ENCODE data around the gene CPA5.
"Not testable (repeated sequence)": the region's sequence is repeated elsewhere in the genome, so short reads cannot be mapped to it uniquely, and the experiment has no call there.

Gene CPA5, protein sequence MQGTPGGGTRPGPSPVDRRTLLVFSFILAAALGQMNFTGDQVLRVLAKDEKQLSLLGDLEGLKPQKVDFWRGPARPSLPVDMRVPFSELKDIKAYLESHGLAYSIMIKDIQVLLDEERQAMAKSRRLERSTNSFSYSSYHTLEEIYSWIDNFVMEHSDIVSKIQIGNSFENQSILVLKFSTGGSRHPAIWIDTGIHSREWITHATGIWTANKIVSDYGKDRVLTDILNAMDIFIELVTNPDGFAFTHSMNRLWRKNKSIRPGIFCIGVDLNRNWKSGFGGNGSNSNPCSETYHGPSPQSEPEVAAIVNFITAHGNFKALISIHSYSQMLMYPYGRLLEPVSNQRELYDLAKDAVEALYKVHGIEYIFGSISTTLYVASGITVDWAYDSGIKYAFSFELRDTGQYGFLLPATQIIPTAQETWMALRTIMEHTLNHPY

DNA sequence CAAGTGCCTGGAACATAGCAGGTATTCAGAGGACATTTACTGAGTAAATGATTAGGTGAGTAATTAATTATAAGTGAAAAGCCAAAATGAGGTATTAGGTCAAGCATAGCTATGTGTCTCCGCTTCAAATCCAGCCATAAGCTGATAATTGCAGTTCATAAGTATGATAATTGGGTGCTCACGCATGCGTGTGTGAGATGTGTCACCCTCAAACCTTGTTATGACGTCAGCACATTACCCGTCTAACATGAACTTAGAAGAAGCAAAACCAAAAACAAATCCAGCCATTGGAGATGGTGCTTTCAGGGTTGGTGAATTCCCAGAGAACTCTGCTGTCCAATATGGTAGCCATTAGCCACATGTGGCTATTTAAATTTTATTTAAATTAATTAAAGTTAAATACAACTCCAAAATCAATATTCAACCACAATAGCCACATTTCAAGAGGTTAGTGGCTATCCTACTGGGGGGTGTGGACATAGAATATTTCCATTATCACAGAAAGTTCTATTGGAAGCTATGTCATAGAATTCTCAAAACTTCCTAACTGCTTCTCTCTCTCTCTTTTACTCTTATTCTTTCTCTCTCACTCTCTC is at the start of gene CPA5:
Gene CPA5 (plus strand): TSS at position 546 of the 596 bp plus-strand sequence. CDS start 1,670 bp downstream, outside the sequence.
- DNase-seq (ENCODE audit: low read depth in 2 of 2): no peak

DNA sequence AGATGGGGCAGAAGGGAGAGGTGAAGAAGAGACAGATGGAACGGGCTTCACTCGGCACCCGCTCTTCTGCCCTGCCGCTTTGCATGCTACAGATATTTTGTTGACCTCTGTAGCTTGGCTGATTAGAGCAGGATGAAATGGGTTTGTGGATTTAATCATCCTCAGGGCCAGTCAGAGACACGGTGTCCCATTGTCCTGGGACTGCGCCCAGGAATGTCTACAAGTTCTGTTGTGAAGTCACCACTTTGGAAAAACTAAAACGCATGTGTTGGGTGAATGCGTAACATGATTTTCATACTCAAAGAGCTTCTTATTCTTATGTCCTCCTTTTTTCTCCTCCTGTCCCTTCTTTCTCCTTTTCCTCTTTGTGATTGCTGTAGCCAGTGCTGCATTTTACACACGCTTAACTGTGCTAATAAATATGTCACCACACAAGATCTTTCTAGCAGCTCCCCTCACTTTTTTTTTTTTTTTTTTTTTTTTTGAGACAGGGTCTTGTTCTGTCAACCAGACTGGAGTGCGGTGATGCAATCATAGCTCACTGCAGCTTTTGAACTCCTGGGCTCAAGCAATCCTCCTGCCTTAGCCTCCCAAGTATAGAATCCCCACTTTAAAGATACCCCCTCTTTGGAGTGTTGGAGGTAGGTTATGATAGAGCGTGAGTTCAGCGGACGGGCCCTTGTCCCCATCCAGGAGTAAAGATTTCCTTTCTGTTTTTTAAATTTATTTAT is 48.2 kb upstream of the CPA5 start:
- no peak for DNase-seq (ENCODE audit: low read depth in 2 of 2)

DNA sequence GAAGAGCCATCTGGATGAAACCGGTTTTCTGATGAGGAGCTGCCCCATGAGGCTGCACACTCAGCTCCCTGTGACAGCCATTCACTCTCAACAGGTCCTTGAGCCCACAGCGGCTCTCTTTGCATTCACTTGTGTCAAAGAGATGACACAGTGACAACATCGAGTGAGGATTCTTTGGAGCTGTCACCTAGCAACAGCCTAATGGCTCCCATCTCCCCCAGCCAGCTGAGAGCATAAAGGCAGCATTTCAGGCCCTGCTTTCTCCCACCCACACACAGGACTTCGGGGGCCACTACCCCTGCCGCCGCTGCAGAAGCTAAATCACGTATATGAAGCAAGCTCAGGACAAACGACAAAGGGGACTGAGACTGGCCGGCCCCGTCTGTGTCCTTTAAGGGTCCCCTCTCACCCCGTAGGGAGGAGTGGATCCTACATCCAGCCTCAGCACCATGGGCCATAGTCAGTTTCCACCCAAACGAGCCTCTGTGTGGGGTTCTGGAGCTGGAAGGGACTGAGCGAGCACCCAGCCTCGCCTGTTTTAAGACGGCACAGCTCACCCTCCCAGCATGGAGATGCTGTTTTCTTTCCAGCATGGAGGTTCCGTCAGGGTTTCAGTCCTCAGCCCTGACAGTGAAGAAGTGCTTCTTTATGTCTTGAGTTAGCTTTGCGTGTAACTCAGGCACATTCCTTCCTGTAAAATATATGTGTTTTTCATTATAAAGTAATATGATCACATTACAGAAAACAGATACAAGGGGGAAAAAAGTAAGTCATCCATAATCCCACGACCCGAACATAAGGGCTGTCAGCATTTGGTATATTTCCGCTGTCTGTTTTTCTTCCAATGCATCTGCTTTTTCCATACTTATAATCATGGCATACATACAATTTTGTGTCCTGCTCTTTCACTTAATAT is 46.7 kb upstream of the CPA5 start:
- no peak for DNase-seq (ENCODE audit: low read depth in 2 of 2)

DNA sequence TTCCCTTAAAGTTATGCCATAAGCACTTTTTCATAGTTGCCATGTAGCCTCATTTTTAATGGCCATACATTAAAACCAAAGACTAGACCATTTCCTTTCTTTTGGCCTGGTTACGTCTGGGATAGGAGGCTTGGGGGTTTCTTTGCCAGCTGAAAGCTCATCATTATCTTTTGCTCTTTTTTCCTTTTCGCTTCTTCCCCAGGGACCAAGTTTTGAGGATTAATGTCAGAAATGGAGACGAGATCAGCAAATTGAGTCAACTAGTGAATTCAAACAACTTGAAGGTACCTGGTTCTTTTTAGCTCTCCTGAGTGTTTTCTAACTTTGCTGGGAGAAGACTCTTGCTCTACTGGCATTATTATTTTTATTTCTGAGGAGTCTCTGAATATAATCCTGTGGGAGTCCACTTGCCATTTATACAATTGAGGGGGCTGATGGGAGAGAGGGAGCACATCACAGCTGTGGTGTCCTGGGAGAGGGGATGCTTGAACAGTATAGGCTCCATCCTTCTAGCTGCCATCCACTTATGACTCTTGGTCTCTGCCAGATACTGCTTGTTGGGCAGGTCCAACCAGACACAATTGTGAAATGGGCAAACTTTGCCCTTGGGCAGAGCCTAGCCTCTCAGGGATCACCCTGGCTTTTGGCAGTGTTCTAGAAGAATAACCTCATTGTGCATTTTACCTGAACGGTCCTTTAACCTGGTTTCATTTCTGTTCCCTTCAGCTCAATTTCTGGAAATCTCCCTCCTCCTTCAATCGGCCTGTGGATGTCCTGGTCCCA is 45.9 kb upstream of the CPA5 start:
- DNase-seq (ENCODE audit: low read depth in 2 of 2): no peak

DNA sequence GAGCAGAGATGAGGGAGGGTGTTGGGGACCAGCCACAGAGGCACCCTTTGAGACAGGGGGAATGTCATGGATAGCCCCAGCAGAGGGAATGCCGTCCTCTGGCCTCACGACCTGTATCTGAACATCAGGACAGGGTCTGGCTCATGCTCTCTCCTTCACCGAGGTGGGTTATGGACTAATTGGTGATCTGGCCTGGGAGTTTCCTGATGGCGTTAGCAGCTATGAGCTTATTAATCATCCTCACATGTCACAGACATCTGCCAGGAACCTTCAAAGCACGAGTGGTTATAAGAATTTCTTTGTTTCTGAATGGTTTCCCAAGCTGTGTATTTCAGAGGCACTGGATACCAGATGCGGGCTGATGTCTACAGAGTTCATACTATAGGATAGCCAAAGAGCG is 44.8 kb upstream of the CPA5 start:
- no peak for DNase-seq (ENCODE audit: low read depth in 2 of 2)

GRCh38 chr7:130301501-130302020 is 43.1 kb upstream of the CPA5 start:
- no peak for DNase-seq (ENCODE audit: low read depth in 2 of 2)

DNA sequence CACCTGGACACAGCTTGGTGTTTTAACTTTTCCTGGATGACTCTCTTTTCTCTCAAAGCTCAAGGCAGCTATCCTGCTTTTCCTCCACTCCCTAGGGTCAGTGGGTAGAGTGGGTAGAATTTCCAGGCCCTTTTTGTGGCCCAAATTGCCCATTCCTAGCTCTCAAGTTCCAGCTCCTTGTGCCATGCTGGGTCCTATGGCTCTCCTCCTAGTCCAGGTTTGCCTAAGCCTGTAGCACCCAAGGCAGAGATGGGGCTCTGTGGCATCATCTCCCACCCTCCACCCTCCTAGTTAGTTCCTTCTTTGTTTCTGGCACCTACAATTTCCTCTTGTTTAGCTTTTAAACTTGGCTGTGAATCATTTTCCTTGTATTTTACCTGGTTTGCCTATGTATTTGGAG is 42.0 kb upstream of the CPA5 start:
- DNase-seq (ENCODE audit: low read depth in 2 of 2): no peak

DNA sequence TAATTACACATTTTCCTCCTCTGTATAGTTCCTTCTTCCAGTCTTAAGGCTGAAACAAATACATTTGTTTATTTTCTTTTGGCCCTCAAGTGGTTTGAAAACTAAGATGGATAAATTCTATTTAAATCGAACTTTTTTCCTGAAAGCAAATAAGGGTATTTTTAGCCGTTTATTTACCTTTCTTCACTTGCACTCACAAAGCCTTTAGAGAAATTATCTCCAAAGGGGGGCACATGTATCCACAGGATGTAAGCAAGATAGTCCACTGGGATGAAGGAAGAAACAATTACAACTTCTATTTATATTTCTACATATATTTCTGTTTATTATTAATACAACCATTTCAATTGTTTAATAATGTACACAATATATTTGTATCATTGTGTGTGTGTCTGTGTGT is 41.5 kb upstream of the CPA5 start:
- DNase-seq (ENCODE audit: low read depth in 2 of 2): no peak

DNA sequence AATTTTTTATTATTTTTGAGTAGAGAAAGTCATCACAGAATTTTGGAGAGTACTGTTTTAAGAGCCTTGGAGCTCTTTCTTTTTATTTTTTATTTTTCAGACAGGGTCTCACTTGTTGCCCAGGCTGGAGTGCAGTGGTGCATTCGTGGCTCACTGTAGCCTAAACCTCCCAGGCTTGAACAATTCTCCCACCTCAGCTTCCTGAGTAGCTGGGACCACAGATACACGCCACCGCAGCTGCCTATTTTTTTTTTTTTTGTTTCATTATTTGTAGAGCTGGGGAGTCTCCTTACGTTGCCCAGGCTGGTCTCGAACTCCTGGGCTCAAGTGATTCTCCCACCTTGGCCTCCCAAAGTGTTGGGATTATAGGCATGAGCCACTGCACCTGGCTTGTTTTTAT is 41.1 kb upstream of the CPA5 start:
- DNase-seq (ENCODE audit: low read depth in 2 of 2): no peak

DNA sequence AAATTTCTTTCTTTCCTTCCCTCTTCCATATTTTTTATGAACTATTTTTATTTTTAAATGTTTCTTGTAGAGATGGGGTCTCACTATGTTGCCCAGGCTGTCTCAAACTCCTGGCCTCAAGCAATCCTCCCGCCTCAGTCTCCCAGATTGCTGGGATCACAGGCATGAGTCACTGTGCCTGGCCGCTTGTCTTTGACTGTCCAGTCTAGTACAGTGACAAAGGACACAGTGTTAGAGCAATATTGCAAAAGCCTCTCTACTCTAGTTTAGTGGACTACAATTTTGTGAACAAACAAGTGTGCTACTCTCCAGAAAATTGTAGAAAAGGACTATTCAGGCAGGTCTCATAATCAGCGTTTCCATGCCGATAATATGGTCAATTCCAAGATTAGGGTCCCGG is 40.6 kb upstream of the CPA5 start:
- no peak for DNase-seq (ENCODE audit: low read depth in 2 of 2)

- no peak for DNase-seq (ENCODE audit: low read depth in 2 of 2)
These were observed 39.7 kb upstream of the CPA5 start for GRCh38 chr7:130304878-130305277.

DNA sequence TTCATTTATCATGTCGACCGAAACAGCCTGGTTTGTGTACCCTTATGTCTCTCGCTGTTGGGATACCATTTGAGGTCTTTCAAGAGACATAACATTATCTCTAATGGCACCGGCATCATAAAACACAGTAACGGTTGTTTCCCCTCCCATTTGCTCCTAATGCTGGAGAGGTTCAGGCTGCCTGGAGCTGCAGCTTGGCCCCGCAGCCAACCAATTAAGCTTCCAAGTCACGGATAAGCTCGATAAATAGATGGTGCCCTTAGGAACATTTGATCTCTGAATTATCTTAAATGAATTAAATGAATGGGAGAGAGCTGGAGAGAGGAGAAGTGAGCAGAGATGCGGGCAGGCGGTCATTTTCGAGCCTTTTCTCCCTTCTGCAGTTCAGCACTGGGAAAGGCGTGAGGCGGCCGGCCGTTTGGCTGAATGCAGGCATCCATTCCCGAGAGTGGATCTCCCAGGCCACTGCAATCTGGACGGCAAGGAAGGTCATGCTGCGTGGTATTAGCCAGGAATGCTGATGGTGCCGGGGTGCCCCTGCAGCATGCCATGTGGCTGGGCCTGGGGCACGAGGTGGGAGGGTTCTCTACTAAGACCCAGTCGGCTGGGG is 39.1 kb upstream of the CPA5 start:
- DNase-seq (ENCODE audit: low read depth in 2 of 2): no peak

DNA sequence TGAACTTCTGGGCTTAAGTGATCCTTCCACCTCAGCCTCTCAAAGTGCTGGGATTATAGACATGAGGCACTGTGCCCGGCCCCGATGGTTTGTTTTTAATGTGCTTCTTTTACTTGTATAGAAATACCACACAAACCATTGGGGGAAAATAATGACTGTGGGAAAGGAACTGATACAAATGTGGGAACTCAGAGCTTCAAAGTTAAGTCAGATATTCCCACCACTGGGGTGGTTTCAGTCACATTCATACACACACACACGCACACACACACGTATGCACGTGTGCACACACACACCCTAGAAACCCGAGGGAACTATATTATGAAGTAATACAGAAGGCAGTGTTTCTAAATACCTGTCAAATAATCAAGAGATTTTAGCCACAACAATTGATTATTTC is 34.6 kb upstream of the CPA5 start:
- DNase-seq (ENCODE audit: low read depth in 2 of 2): no peak

- no peak for DNase-seq (ENCODE audit: low read depth in 2 of 2)
These were observed 30.3 kb upstream of the CPA5 start for GRCh38 chr7:130314305-130314704.

GRCh38 chr7:130319541-130319940 is 25.1 kb upstream of the CPA5 start:
- DNase-seq (ENCODE audit: low read depth in 2 of 2): no peak

DNA sequence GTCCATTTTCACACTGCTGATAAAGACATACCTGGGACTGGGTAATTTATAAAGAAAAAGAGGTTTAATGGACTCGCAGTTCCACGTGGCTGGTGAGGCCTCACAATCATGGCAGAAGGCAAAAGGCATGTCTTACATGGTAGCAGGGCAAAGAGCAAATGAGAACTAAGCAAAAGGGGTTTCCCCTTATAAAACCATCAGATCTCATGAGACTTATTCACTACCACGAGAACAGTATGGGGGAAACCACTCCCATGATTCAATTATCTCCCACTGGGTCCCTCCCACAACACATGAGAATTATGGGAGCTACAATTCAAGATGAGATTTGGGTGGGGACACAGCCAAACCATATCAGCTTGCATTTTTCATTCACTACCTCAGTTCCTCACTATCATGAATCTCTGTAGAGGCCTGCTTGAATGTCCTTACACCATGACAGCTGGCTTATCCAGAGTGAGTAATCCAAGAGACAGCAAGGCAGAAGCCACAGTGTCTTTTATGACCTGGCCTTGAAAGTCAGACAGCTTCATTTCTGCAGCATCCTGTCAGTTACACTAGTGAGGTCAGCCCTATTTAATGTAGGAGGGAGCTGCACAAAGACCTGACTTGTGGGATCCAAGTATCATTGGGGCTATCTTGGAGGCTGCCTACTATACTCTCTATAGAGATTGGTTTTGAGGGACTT is 22.9 kb upstream of the CPA5 start:
- DNase-seq (ENCODE audit: low read depth in 2 of 2): not testable (repeated sequence)

DNA sequence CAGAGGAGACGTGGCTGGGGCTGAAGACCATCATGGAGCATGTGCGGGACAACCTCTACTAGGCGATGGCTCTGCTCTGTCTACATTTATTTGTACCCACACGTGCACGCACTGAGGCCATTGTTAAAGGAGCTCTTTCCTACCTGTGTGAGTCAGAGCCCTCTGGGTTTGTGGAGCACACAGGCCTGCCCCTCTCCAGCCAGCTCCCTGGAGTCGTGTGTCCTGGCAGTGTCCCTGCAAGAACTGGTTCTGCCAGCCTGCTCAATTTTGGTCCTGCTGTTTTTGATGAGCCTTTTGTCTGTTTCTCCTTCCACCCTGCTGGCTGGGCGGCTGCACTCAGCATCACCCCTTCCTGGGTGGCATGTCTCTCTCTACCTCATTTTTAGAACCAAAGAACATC is 22.0 kb upstream of the CPA5 start:
- no peak for DNase-seq (ENCODE audit: low read depth in 2 of 2)

- no peak for DNase-seq (ENCODE audit: low read depth in 2 of 2)
These were observed 20.2 kb upstream of the CPA5 start for GRCh38 chr7:130324306-130324943.

DNA sequence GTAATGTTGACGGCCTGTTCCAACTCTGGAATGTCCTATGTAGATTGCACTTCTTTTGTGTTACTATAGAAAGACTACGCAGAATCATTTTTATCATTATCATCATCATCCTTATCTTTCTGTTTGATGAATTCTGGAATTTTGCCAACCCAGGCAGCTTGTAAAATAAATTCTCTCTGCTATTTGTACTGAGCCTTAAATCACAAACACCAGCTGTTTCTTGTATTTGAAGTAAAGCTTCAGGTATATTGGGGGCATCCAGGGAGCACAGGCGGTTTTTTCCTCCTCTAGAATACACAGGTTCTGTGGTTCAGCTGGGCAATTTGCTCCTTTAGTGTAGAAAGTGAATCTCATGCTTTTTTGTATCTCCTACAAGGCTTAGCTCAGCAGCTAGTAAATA is 14.9 kb upstream of the CPA5 start:
- DNase-seq (ENCODE audit: low read depth in 2 of 2): no peak

Measured in stimulated activated CD4-positive, alpha-beta T cell treated with anti-CD3 and anti-CD28 coated beads, Interleukin-4, amount 100 ng/mL, for 48 hours (primary cell).